GM18951 (cell line): ENCODE data around the gene FAM20B.

ENCODE experiments used
- POLR2A ChIP-seq: IDR thresholded peaks from 4 replicates; pipeline ENCODE4 v1.6.1; 2011; ENCODE audit warnings: mild to moderate bottlenecking; ENCODE audit not compliant: insufficient read length, insufficient read depth; ENCODE audit errors: extremely low read depth
- in situ Hi-C: fragments of 300-500 bp; cut with MboI; formaldehyde crosslinking; loops from one replicate; pipeline ENCODE4 v1.12.0; 2022; ENCODE audit warnings: low sequenced_read_pairs, mixed read lengths, inconsistent platforms; ENCODE audit not compliant: unreplicated experiment

FAM20B gene

GRCh38 chr1:179010671-179011070 is 15.0 kb upstream of the FAM20B start:
- in situ Hi-C loops, result loop anchor here (10.0 kb wide), 1 partner anchor 236 kb away; no protein-coding TSS in a partner anchor

GRCh38 chr1:179012038-179012437 is 13.7 kb upstream of the FAM20B start:
- in situ Hi-C loops, result loop anchor here (10.0 kb wide), 1 partner anchor 237 kb away; no protein-coding TSS in a partner anchor
- TF ChIP-seq POLR2A, result no peak

More at GRCh38 chr1:179010671-179011070, 15.0 kb upstream of the FAM20B start:
- TF ChIP-seq POLR2A, result no peak

- in situ Hi-C loops, result loop anchor here (10.0 kb wide), 1 partner anchor 239 kb away; no protein-coding TSS in a partner anchor
Observed at GRCh38 chr1:179014123-179014522, 11.6 kb upstream of the FAM20B start.

GRCh38 chr1:179015396-179015795 is 10.3 kb upstream of the FAM20B start:
- TF ChIP-seq POLR2A, result no peak
- in situ Hi-C loops, result loop anchor here (10.0 kb wide), 1 partner anchor 241 kb away; no protein-coding TSS in a partner anchor

More at GRCh38 chr1:179014123-179014522, 11.6 kb upstream of the FAM20B start:
- TF ChIP-seq POLR2A, result no peak

- no peak for TF ChIP-seq POLR2A
- in situ Hi-C loops, result loop anchor here (10.0 kb wide), 1 partner anchor 242 kb away; no protein-coding TSS in a partner anchor
Observed at GRCh38 chr1:179016706-179017382, 8.8 kb upstream of the FAM20B start.

- no peak for TF ChIP-seq POLR2A
- in situ Hi-C loops, result loop anchor here (10.0 kb wide), 1 partner anchor 243 kb away; no protein-coding TSS in a partner anchor
Observed at GRCh38 chr1:179017383-179018326, 8.0 kb upstream of the FAM20B start.

- TF ChIP-seq POLR2A, result no peak
- in situ Hi-C loops, result no loop called here
Observed at GRCh38 chr1:179021873-179022272, 3.8 kb upstream of the FAM20B start.

GRCh38 chr1:179023946-179024650 is 1.6 kb upstream of the FAM20B start:
- in situ Hi-C loops, result no loop called here
- TF ChIP-seq POLR2A, result no peak

- in situ Hi-C loops, result no loop called here
- peak; percentile 72 for TF ChIP-seq POLR2A
Observed at GRCh38 chr1:179025975-179026812, 500 bp downstream of the FAM20B start.

GRCh38 chr1:179026813-179027669 is 1.3 kb downstream of the FAM20B start:
- in situ Hi-C loops, result no loop called here
- TF ChIP-seq POLR2A, result no peak

GRCh38 chr1:179029321-179029759 is 3.6 kb downstream of the FAM20B start:
- in situ Hi-C loops, result no loop called here

GRCh38 chr1:179030130-179030529 is 4.4 kb downstream of the FAM20B start:
- in situ Hi-C loops, result no loop called here
- TF ChIP-seq POLR2A, result no peak

More at GRCh38 chr1:179029321-179029759, 3.6 kb downstream of the FAM20B start:
- no peak for TF ChIP-seq POLR2A
